GM19023 (cell line): ENCODE measurements around the gene MAEA.
"Not testable (repeated sequence)": the region's sequence is repeated elsewhere in the genome, so short reads cannot be mapped to it uniquely, and the experiment has no call there.

Experiments
- ATAC-seq: cut with Tn5 transposase; IDR thresholded peaks from one replicate; pipeline ENCODE4 v1.9.1; 2021; ENCODE audit warnings: mild to moderate bottlenecking, moderate library complexity; ENCODE audit not compliant: unreplicated experiment

MAEA gene

DNA sequence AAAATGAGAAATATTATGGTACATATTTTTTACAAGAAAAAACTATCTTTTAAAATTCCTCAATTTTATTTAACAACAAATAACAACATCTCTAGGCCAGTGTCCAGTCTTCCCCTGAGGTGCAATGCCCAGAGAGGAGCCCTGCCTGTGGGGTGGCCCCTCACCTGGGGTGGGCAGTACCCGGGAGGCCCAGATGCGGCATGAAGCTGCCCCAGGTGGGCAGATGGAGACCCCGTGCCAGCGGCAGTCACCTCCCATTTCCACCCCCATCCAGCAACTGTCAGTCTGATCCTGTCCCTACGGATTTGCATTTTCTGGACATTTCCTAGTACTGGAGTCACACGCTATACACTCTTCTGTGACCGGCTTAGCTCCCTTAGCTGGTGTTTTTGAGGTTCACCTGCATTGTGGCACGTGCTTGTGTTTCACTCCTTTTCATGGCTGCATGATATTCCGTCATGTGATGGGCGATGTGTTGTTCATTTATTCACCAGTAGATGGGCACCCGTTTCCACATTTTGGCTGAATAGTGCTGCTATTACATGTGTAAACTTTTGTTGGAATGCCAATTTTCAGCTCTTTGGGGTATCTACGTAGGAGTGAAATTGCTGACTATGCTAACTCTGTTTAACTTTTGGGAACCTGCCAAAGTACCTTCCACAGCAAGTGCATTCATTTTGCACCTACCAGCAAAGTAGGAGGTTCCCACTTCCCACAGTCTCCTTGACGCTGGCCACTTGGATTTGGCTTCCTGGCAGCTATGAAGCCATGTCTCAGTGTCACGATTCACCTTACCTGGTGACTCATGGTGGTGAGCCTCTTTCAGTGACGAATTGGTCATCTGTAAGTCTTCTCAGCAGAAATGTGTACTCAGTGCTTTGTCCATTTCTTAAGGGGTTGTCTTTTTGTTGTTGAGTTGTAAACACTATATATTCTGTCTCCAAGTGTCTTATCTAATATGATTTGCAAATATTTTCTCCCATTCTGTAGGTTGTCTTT lies 11.7 kb upstream of the MAEA start:
- ATAC-seq, result no peak

DNA sequence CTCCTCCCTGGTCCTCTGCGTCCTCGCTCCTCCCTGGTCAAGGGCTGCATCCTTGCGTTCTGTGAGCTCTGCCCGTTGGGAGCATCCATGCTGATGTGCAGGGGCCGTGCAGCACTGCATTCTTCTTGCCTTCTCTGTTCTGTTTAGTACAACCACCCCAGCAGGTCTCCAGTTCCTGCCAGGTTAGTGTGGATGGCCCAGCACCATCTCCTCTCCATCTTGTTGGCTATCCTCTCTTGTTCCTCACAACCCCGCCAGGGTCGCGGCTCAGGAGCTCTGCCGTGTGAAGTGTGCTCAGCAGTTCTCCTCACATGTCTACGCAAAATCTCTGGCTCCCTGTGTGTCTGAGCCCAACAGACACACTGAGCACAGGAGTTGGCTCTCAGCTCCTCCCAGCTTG lies 10.4 kb upstream of the MAEA start:
- ATAC-seq, result no peak

DNA sequence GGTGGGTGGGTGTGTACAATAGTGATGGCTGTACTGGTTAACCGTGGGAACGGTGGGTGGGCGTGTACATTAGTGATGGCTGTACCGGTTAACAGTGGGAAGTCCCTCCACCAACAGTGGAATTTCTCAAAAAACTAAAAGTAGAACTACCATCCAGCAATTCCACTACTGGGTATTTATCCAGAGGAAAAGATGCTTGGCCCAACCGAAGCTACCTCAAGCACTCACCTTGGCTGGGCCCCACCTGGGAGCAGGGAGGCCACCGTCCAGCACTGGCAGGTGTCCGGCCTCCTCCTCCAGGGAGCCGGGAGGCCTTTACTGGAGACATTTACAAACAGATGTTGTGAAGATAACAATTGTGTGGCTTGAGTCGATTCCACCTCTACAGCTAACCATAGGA lies 6.0 kb upstream of the MAEA start:
- ATAC-seq, result no peak

DNA sequence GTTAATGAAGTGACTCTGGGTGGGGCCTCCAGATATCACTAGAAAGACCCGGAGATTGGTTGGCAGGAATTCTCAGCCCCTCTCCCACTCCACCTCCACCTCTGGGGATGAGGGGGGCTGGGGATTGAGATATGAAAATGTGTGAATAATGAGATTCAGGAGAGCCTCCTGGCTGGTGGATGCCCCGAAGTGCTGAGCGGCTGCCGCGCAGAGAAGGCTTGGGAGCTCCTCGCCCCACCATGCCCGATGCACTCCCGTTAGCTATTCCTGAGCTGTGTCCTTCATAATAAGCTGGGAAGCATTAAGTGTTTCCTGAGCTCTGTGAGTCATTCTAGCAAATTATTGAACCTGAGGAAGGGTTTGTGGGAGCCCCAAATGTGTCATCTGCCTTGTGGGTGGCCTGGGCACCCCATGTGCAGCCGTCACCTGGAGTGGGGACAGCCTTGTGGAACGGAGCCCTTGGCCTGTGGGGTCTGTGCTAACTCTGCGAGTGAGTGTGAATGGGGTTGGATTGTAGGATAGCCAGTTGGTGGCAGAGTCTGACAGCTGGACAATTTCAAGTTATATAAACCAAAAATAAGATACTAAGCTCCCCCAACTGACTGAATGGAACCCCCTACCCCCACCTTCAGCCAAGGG lies 4.4 kb upstream of the MAEA start:
- ATAC-seq, result no peak

DNA sequence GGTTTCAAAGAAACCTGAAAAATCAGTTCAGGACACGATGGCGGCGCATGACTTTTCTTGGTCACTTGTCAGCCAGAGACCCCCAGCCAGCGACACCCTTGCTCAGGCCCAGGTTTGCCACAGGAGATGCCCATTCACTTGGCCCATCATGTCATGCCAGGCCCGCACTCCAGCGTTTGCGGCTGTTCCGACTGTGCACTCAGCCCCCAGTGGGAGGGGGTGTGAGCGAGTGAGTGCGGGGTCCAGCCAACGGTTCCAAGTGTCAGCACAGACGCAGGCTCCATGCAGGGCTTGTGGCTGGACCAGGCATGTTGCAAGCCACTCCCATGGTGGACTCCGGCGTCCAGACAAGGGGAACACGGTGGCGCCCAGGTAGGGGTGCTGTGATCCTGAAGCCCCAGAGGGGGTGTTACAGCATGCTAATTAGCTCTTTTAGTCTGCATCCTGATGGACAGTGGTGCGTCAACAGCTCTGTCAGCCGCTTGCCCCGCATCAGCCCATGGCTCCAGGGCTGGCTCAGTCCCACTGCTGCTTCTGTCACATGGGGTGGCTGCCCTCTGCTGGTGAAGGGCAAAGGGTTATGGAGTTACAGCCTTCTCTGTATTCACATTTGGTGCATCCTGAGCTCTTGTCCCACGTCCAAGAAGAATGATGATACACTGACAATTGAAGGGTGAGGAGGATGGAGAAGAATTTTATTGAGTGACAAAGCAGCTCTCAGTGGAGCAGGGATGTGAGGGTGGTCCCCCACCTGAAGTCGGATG lies 3.7 kb upstream of the MAEA start:
- no peak for ATAC-seq

DNA sequence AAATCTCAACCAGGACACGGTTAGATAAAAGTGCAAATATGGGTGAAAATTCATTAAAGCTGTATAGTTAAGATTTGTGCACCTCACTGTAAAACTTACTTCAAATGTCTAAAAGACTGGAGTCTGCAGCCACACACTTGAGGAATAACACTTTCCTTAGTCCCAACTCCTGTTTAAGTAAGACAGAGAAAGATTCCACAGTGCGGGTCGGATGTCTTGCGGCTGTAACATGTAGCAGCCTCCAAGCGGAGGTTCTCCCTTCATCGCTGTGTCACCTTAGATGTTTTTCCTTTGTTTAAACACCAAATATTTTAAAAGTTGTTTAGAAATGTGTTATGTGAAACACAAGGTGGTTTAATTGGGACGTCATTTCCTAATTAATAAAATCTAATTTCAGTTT lies 905 bp upstream of the MAEA start:
- no peak for ATAC-seq

DNA sequence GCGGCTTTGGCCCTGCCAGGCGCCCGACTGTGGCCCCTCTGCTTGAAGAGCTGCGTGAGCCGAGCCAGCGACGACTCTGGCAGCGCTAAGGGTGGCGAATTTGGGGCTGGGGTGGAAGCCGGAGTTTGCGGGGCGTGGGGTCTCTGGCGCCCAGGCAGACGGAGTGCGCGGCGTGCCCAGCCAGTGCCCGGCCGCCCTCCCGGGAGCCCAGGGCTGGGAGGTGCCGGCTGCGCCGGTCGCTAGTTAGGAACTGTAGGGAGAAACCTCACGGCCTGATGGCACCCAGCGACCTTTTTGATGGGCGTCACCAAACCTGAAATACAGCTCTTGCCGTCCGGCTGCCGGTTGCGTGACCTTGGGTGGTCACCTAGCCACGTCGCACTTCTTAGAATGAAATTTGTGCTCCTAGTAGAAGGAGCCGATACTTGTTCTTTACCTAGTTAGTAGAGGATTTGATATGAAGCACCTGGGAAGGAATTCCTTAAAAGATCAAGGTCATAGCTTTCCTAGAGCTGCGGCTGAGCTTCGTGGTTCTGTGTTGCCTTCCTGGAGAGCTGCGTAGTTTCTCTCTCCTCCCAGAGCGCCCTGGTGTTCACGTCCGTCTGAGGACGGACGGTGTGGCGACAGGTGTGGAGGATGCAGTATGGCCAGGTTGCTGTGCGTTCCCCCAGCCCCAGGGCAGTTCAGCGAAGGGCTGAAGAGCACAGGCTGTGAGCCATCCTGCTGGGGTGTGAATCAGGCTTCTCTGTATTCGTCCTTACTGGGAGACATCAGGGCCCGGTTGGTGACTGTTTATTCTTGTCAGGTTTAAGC lies 680 bp downstream of the MAEA start:
- ATAC-seq, result peak; percentile 2

DNA sequence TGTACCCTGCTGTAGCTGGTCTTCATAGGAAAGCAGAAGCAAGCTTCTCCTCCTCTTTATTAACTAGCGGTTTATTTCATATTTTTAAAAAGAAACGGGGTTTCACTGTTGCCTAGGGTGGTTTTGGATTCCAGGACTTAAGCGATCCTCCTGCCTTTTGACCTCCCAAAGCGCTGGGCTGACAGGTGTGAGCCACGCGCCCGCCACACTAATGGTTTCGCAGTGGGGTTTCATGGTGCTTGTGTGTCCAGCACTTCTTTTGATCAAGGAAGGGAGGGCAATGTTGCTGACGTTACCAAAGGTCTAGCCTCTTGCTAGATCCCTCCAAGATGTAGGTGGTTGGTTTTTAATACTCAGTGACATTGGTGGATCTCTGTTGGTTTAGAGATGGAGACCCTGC lies 1.4 kb downstream of the MAEA start:
- no peak for ATAC-seq

DNA sequence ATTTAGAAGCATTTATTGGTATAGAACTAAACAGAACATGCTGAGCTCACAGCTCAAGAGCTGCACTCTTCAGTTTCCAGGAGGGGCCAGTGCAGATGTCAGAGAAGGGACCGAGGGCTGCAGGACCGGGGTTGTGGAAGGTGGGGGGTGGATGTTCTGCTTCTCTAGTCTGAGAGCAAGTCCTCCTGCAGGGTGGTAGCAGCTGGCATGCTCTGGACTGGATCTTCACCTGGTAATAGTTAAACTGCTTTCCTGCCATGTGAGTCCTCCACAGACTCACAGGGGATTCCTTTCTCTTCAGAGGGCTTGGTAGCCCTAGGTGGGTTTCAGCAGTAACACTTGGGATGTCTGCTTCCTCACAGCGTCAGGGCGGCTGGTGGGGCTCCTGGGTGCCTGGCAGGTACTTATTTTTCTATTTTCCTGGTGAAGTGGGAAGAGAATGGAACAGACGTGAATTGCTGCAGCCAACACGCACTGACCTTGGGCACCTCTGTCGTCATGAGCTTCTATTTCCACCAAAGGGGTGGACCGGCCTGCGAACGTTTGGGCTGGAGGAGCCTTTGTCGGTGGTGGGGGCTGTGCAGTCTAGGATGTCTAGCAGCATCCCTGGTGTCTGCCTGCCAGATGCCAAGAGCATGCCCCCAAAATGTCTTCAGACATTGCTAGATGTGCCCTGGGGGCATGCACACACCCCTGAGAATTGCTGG lies 2.5 kb downstream of the MAEA start:
- no peak for ATAC-seq

DNA sequence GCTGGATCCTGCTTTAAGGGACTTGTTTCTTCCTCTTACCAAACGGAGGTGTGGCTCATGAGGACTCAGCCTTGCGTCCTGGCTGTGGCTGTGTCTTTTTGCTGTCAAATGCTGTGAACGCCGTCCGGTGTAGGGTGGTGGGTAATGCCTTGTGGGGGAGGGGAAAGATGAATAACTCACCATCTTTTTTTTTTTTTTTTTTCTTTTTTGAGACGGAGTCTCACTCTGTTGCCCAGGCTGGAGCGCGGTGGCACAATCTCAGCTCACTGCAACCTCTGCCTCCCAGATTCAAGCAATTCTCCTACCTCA lies 3.0 kb downstream of the MAEA start:
- ATAC-seq, result not testable (repeated sequence)

DNA sequence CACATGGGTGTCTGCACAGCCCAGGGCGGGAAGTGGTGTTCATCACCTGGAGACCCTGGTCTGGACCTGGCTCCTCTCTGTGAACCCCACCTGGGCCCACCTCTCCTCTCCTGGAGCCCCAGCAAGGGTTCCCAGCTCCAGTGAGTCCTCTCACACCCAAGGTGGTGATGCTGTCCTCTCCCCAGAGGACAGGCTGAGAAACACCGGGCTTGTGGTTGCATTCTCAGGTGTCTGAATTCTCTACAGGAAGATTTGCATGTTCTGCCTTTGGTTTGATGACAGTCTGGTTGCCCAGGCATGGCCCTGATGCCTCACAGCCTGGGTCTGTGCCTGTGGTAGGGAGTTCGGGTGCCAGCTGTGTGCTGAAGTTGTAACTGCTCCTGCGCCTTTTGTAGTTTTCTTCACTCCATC lies 3.8 kb downstream of the MAEA start:
- no peak for ATAC-seq

DNA sequence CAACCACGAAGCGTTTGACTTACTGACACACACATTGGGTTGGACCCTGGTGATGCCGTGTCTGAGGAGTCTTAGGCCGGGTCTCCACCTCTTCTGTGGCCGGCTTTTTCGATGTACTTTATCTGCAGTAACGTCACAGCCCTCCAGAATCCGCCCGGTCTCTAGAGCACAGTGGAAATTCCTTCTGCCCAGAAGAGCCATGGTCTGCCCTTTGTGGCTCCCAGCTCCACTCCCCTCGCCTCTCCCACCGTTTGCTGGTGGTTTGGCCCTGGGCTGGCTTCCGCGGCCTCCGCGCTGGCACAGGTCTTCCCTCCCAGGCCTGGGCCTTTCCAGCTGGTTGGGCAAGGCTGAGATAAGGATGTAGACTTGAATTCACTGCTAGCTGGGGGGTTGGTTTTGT lies 4.3 kb downstream of the MAEA start:
- ATAC-seq, result no peak

DNA sequence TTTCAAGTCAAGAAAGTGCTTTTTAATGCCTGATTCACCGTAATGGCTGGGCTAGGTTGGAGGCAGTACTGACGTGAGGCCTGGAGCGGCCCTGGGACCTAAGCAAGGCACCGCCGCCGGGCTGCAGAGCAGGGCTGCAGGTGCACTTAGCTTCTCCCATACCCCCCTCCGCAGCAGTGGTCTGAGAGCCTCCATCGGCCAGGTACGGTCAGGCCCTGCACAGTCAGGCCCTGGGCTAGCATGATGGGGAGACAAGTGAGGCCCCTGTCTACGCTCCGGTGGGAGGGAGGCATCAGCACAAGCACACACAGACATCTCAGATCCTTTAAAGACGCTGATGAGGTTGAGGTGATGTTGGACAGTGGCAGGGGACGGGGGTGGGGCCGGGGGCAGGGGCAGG lies 4.7 kb downstream of the MAEA start:
- ATAC-seq, result no peak

DNA sequence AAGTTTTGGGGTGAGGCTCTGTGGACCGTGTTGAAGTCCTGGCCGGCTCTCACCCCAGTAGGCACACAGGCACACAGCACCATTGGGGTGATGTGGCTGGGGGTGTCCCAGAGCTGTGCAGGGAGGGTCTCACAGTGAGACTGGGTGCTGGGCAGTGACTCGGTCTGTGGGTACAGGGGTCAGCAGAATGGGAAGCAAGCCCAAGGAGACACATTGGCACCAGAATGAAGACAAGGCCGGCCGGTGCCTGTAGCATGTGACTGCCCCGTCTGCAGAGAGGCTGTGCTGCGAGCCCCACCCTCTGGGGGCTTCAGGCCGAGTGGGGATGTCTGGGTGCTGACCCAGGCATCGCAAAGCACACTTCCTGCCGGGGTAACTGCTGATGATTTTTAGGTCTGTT lies 5.2 kb downstream of the MAEA start:
- no peak for ATAC-seq

DNA sequence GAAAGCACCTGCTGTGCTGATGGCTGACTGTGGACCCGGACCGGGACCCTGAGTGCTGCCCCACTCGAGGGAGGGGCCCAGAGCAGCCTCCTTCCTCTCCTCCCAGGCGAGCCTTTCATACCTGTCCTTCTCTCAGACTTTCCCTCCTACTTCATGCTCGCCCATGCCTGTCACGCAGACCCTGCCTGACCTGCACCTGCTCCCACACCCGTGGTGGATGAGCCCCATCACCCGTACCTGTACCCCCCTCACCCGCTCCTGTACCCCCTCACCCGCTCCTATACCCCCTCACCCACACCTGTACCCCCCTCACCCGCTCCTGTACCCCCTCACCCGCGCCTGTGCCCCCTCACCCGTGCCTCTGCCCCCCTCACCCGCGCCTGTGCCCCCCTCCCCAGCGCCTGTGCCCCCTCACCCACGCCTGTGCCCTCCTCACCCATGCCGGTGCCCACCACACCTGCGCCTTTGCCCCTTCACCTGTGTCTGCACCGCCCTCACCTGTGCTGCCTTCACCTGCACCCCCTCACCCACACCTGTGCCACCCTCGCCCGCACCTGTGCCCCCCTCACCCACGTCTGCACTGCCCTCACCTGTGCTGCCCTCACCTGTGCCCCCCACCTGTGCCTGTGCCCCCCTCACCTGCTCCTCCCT lies 5.8 kb downstream of the MAEA start:
- ATAC-seq, result no peak

DNA sequence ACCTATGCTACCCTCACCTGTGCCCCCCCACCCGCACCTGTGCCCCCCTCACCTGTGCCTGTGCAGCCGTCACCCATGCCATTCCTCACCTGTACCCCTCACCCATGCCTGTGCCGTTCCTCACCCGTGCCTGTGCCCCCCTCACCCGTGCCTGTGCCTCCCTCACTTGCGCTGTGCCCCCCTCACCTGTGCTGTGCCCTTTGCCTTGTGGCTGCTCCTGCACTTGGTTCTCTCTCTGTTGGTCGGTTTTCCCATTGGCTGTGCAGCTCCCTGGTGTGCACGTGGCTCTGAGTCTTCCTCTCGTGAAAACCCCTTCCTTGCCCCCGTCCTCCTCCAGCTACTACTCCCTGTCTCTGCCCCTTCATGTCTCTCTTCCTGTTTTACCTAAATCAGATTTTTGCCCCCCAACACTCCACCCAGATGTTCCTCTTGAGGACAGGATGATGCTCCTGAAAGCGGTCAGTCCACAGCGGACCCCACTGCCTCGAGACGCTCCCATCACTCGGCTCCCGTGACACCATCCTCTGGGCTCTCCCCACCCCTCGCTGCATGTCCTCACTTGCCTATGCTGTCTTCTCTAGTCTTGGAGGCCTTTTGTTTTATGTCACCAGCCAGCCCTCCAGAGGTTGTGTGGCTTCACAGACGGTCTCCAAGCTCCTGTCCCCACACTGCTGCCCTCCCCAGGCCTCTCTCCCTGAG lies 6.8 kb downstream of the MAEA start:
- no peak for ATAC-seq

DNA sequence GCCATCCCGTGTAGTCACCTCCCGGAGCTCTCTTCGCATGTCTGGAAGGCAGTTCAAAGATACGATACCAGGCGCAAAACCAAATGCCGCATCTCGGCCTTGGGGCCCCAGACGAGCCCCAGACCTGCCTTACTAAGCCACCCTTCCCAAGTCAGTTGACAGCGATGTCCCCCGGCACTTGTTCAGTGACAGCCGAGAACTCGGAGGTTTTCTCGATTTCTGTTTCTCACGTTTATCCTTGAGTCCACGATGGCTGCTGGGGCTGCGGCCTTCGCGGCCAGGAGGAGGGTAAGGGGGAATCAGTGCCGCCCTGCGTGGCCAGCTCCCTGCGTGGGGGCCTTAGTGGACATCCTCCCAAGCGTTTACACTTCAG lies 7.3 kb downstream of the MAEA start:
- ATAC-seq, result no peak

DNA sequence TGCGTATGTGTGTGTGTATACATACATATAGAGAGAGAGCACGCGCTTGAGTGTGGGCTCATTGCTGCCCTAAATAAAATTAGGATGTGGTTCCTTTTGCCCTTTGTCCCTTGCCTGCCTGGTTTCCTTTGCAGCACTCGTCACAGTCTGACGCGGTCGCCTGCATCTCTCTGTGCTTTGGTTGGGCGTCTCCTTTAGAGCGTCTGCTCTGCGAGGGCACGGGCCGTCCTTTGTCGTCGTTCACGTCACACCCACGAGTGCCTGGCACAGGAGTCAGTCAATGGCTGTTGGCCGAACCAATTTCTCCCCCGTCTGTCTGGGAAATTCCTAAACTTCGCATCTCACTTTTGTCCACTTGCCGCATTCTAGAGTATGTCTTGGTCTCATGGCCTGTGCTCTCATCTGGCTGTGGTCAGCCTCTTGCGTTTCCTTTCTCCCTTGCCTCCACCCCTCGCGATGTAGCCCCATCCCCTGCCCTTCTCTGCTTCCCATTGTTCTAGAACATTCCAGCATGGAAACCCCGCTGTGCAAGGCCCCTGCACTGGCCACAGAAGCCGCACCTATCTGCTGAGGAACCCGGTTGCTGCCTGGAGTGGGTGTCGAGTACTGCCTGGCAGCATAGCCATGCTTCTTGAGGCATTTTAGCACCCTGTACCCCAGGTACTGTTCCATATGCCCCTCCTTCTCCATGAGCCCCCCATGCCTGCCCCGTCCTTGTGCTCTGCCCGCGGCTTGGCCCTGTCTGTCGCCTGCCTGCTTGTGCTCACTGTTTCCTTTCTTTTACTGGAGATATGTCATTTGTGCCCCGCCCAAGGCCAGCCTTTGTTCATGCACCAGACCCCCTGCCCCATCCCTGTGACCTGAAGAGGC lies 8.0 kb downstream of the MAEA start:
- no peak for ATAC-seq
